Astrocyte (in vitro differentiated cells and primary cell): ENCODE measurements around the gene PNMT. TPM values are rescaled to one million over a fixed set of nuclear protein-coding genes. Genes with fewer than 3 reads are reported as not detected.

ENCODE experiments used
- DNase-seq: peaks from one replicate; pipeline ENCODE4 v3.0.0-alpha.2; 2010; ENCODE audit warnings: low read depth
- FAIRE-seq: peaks from 2 replicates; lab custom pipeline; 2011; peaks lifted over from hg19 to GRCh38; lab: Jason Lieb, UNC
- H2AFZ ChIP-seq: 2 replicates; pipeline ENCODE4 v1.6.0; 2012; ENCODE audit warnings: low read depth, low read length, inconsistent platforms
- H3K27ac ChIP-seq: 2 replicates; pipeline ENCODE4 v1.5.1; 2011; ENCODE audit warnings: low read depth, low read length, inconsistent platforms
- H3K27me3 ChIP-seq: 2 replicates; pipeline ENCODE4 v1.6.0; 2011; ENCODE audit warnings: low read length, inconsistent platforms; ENCODE audit not compliant: insufficient read depth
- H3K36me3 ChIP-seq: 2 replicates; pipeline ENCODE4 v1.5.1; 2011; ENCODE audit warnings: low read length, inconsistent platforms; ENCODE audit not compliant: insufficient read depth
- H3K4me1 ChIP-seq: 2 replicates; pipeline ENCODE4 v1.5.1; 2011; ENCODE audit warnings: low read length, inconsistent platforms; ENCODE audit not compliant: insufficient read depth
- H3K4me2 ChIP-seq: 2 replicates; pipeline ENCODE4 v1.6.0; 2012; ENCODE audit warnings: low read length, inconsistent platforms
- H3K4me3 ChIP-seq: 2 replicates; pipeline ENCODE4 v1.5.1; 2011; ENCODE audit warnings: low read depth, mild to moderate bottlenecking, low read length, inconsistent platforms; ENCODE audit not compliant: insufficient read depth
- H3K79me2 ChIP-seq: 2 replicates; pipeline ENCODE4 v1.6.0; 2012; ENCODE audit warnings: mild to moderate bottlenecking, low read length, inconsistent platforms; ENCODE audit not compliant: insufficient read depth
- H3K9ac ChIP-seq: 2 replicates; pipeline ENCODE4 v1.6.0; 2012; ENCODE audit warnings: mild to moderate bottlenecking, low read length, inconsistent platforms
- H3K9me3 ChIP-seq: 2 replicates; pipeline ENCODE4 v1.5.1; 2012; ENCODE audit warnings: low read depth, mild to moderate bottlenecking, low read length, inconsistent platforms; ENCODE audit not compliant: insufficient read depth
- H4K20me1 ChIP-seq: 2 replicates; pipeline ENCODE4 v1.6.0; 2012; ENCODE audit warnings: low read length, inconsistent platforms; ENCODE audit not compliant: insufficient read depth
- H3K27ac Mint-ChIP-seq: one replicate; pipeline ENCODE4 v1.8.0; 2021; ENCODE audit warnings: mild to moderate bottlenecking, mixed read lengths; ENCODE audit not compliant: unreplicated experiment
- H3K27me3 Mint-ChIP-seq: one replicate; pipeline ENCODE4 v1.8.0; 2021; ENCODE audit warnings: low read depth, mixed read lengths; ENCODE audit not compliant: unreplicated experiment
- H3K36me3 Mint-ChIP-seq: one replicate; pipeline ENCODE4 v1.8.0; 2021; ENCODE audit warnings: low read depth, mixed read lengths; ENCODE audit not compliant: unreplicated experiment
- H3K4me1 Mint-ChIP-seq: one replicate; pipeline ENCODE4 v1.8.0; 2021; ENCODE audit warnings: low read depth, mixed read lengths; ENCODE audit not compliant: unreplicated experiment
- H3K4me3 Mint-ChIP-seq: one replicate; pipeline ENCODE4 v1.8.0; 2021; ENCODE audit warnings: mild to moderate bottlenecking, moderate library complexity, mixed read lengths; ENCODE audit not compliant: unreplicated experiment
- H3K9me3 Mint-ChIP-seq: one replicate; pipeline ENCODE4 v1.8.0; 2021; ENCODE audit warnings: mild to moderate bottlenecking, mixed read lengths; ENCODE audit not compliant: unreplicated experiment
- CTCF ChIP-seq: IDR thresholded peaks from 2 replicates; pipeline ENCODE4 v1.5.1; 2011; ENCODE audit warnings: low read depth, mild to moderate bottlenecking, inconsistent platforms, low read length, moderate library complexity; ENCODE audit not compliant: insufficient read depth
- EZH2 ChIP-seq: IDR thresholded peaks from 2 replicates; pipeline ENCODE4 v1.6.1; 2012; ENCODE audit warnings: mild to moderate bottlenecking, low read length, inconsistent platforms; ENCODE audit not compliant: insufficient read depth
- total RNA-seq: library from RNA; stranded (reverse); gene quantifications from 2 replicates; pipeline ENCODE4 v1.2.1, GENCODE V29; 2021

PNMT gene
- total RNA-seq, 1 donor from 2014 or later: 0.59 TPM

GRCh38 chr17:39665642-39666224, 2.5 kb upstream of the PNMT start:
- H2AFZ ChIP-seq: no peak overlapping the region
- peaks cover 21% of the 10 kb centered on the region for H3K27me3 ChIP-seq
- no peak overlapping the region for H3K4me2 ChIP-seq
- no peak overlapping the region for H3K9ac ChIP-seq
- H3K27me3 Mint-ChIP-seq: peaks cover 21% of the 10 kb centered on the region
- H3K4me1 Mint-ChIP-seq: peaks cover 7% of the 10 kb centered on the region
- TF ChIP-seq CTCF: no peak
- peak; percentile 25 for TF ChIP-seq EZH2
- no peak overlapping the region for H3K4me3 Mint-ChIP-seq
- peaks cover 17% of the 10 kb centered on the region for H4K20me1 ChIP-seq
- peak overlapping the region; percentile 77 for H3K27ac Mint-ChIP-seq
- no peak overlapping the region for H3K4me3 ChIP-seq
- no peaks in the 10 kb centered on the region for H3K9me3 ChIP-seq
- H3K79me2 ChIP-seq: no peaks in the 10 kb centered on the region
- H3K27ac ChIP-seq: no peak overlapping the region
- H3K9me3 Mint-ChIP-seq: no peaks in the 10 kb centered on the region
- peaks cover 5% of the 10 kb centered on the region for H3K4me1 ChIP-seq
- DNase-seq (no peak), FAIRE-seq (no peak)
- H3K36me3 ChIP-seq: no peaks in the 10 kb centered on the region
- H3K36me3 Mint-ChIP-seq: peaks cover 5% of the 10 kb centered on the region

- H4K20me1 ChIP-seq: peaks cover 17% of the 10 kb centered on the region
- peaks cover 7% of the 10 kb centered on the region for H3K4me1 Mint-ChIP-seq
- no peak overlapping the region for H3K9ac ChIP-seq
- H3K4me3 Mint-ChIP-seq: no peak overlapping the region
- no peak overlapping the region for H3K4me2 ChIP-seq
- no peak for TF ChIP-seq CTCF
- TF ChIP-seq EZH2: no peak
- peak overlapping the region; percentile 77 for H3K27ac Mint-ChIP-seq
- DNase-seq (no peak), FAIRE-seq (no peak)
- H3K4me3 ChIP-seq: no peak overlapping the region
- no peaks in the 10 kb centered on the region for H3K9me3 ChIP-seq
- H3K79me2 ChIP-seq: no peaks in the 10 kb centered on the region
- H3K4me1 ChIP-seq: peaks cover 5% of the 10 kb centered on the region
- H3K36me3 ChIP-seq: no peaks in the 10 kb centered on the region
- H3K9me3 Mint-ChIP-seq: no peaks in the 10 kb centered on the region
- H3K36me3 Mint-ChIP-seq: peaks cover 1% of the 10 kb centered on the region
- no peak overlapping the region for H2AFZ ChIP-seq
- H3K27me3 Mint-ChIP-seq: peaks cover 22% of the 10 kb centered on the region
- peaks cover 26% of the 10 kb centered on the region for H3K27me3 ChIP-seq
- H3K27ac ChIP-seq: no peak overlapping the region
Observed at GRCh38 chr17:39666231-39666600, 2.0 kb upstream of the PNMT start.

GRCh38 chr17:39666601-39667261, 1.5 kb upstream of the PNMT start:
- TF ChIP-seq EZH2: no peak
- TF ChIP-seq CTCF: no peak
- Histone ChIP-seq H3K4me2 (no peak overlapping the region), H3K9ac (no peak overlapping the region), H3K79me2 (no peaks in the 10 kb centered on the region), H3K9me3 (no peaks in the 10 kb centered on the region), H3K27me3 (peaks cover 30% of the 10 kb centered on the region), H4K20me1 (peaks cover 17% of the 10 kb centered on the region), H2AFZ (no peak overlapping the region), H3K36me3 (no peaks in the 10 kb centered on the region), H3K27ac (no peak overlapping the region), H3K4me1 (peaks cover 5% of the 10 kb centered on the region), H3K4me3 (no peak overlapping the region)
- Mint-ChIP-seq H3K9me3 (no peaks in the 10 kb centered on the region), H3K36me3 (no peaks in the 10 kb centered on the region), H3K4me1 (peaks cover 7% of the 10 kb centered on the region), H3K27me3 (peaks cover 25% of the 10 kb centered on the region), H3K4me3 (peak overlapping the region; percentile 34), H3K27ac (no peak overlapping the region)
- FAIRE-seq (no peak), DNase-seq (no peak)
